LNCaP clone FGC (cell line): Measurements from ENCODE around the gene TPCN2.

ENCODE experiments used
- DNase-seq: peaks from one replicate; pipeline ENCODE4 v3.0.0-alpha.2; 2011; ENCODE audit warnings: low read depth
- H3K4me3 ChIP-seq: 2 replicates; pipeline ENCODE4 v1.5.1; 2011; ENCODE audit warnings: mild to moderate bottlenecking, low read depth, low read length, control low read depth
- TF ChIP-seq, protein P1 (sequence below): IDR thresholded peaks from 2 replicates; pipeline ENCODE4 v1.5.1; 2012; ENCODE audit warnings: mild to moderate bottlenecking; ENCODE audit not compliant: control insufficient read depth, insufficient read depth; ENCODE audit errors: extremely low read depth

Gene TPCN2

GRCh38 chr11:69078508-69078907 is 29.8 kb downstream of the TPCN2 start:
- H3K4me3 ChIP-seq = no peak overlapping the region
- TF ChIP-seq, protein P1, sequence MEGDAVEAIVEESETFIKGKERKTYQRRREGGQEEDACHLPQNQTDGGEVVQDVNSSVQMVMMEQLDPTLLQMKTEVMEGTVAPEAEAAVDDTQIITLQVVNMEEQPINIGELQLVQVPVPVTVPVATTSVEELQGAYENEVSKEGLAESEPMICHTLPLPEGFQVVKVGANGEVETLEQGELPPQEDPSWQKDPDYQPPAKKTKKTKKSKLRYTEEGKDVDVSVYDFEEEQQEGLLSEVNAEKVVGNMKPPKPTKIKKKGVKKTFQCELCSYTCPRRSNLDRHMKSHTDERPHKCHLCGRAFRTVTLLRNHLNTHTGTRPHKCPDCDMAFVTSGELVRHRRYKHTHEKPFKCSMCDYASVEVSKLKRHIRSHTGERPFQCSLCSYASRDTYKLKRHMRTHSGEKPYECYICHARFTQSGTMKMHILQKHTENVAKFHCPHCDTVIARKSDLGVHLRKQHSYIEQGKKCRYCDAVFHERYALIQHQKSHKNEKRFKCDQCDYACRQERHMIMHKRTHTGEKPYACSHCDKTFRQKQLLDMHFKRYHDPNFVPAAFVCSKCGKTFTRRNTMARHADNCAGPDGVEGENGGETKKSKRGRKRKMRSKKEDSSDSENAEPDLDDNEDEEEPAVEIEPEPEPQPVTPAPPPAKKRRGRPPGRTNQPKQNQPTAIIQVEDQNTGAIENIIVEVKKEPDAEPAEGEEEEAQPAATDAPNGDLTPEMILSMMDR = no peak
- DNase-seq = no peak

GRCh38 chr11:69078930-69079605 is 30.3 kb downstream of the TPCN2 start:
- TF ChIP-seq, protein P1 = no peak
- no peak overlapping the region for H3K4me3 ChIP-seq
- no peak for DNase-seq

DNA sequence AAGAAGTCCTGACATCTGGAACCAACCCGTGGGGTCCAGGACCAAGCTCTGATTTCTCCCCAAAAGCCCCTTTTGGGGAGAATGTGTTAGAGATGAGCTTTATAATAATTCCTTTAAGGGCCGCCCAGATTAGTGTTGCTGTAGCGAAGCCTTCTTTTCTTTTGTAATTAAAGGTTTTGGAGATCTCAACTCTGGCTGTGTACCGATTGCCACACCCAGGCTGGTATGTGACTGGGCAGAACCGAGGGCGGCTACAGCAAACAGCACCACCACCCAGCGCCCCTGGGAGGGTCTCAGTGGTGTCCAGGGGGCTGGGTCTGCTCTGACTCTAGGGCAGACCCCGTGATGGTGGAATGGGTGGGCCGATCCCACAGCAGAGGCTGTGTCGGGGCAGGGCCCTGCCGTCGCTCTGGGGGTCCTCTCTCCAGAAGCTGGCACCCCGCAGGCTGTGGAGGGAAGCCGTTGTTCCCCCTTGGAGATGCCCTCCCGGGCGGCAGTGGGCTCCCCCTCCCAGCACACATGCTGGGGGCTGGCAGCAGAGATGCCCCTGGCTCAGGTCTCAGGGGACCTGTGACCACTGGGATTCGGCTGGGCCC is 31.0 kb downstream of the TPCN2 start:
- DNase-seq = no peak
- TF ChIP-seq, protein P1 = no peak
- H3K4me3 ChIP-seq = no peak overlapping the region

DNA sequence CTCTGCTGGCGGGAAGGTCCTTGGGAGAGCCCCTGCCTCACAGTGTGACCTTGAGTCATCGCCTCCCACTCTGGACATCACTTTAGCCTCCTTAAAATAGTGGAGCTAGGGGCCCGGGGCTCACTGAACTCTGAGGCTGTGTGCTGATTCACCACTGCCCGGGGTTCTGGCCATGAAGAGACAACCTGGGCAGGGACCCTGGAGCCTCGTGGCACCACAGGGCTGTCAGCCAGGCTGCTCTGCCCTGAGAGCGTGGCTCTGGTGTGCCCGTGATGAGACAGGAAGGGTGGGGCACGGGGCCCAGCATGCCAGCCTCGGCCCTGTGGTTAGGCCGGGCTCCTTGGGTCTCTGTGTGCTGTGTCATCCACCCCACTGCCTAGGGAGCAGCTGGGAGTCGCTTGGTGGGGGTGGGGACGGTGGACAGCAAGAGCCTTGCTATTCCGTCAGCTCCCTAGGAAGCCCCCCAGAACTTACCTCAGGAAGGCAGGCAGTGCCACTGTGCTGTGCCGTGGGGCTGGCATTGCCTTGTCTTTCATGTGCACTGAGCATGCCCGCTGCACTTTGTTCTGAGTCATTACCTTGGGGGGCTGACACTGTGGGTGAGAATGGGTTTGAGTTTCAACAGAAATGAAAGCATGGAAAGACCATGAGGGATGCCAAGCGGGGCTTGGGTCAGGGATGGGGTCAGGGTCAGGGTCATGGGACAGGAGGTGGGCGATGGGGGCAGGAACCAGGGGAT is 31.7 kb downstream of the TPCN2 start:
- H3K4me3 ChIP-seq = no peak overlapping the region
- DNase-seq = no peak
- TF ChIP-seq, protein P1 = no peak

GRCh38 chr11:69081180-69081579 is 32.4 kb downstream of the TPCN2 start:
- no peak overlapping the region for H3K4me3 ChIP-seq
- no peak for DNase-seq
- TF ChIP-seq, protein P1 = no peak

GRCh38 chr11:69083531-69084247 is 35.0 kb downstream of the TPCN2 start:
- TF ChIP-seq, protein P1 = no peak

More at GRCh38 chr11:69083531-69084247, 35.0 kb downstream of the TPCN2 start:
- DNase-seq = no peak
- H3K4me3 ChIP-seq = no peak overlapping the region
